ENCODE results near the gene ATP4B.
A peak's percentile ranks its signal among the peaks of the same experiment; 100 is the strongest.
"Not testable (repeated sequence)": the region's sequence is repeated elsewhere in the genome, so short reads cannot be mapped to it uniquely, and the experiment has no call there.

Gene ATP4B

GRCh38 chr13:113623491-113624234, 34.3 kb downstream of the ATP4B start:
- TF ChIP-seq CTCF (IDR thresholded peaks at IDR 0.05; ENCODE audit: insufficient read depth, low read depth, low read length, missing control alignments) = no peak
- H3K4me3 ChIP-seq (ENCODE audit: low read length) = no peak overlapping the region
- DNase-seq (ENCODE audit: low read depth) = no peak

- DNase-seq (ENCODE audit: low read depth) = no peak
- TF ChIP-seq CTCF (IDR thresholded peaks at IDR 0.05; ENCODE audit: insufficient read depth, low read depth, low read length, missing control alignments) = no peak
- H3K4me3 ChIP-seq (ENCODE audit: low read length) = no peak overlapping the region
Measured at GRCh38 chr13:113622791-113623490, 35.1 kb downstream of the ATP4B start.

- DNase-seq (ENCODE audit: low read depth); H3K4me3 ChIP-seq (ENCODE audit: low read length): not testable (repeated sequence)
Measured at GRCh38 chr13:113621986-113622550, 35.9 kb downstream of the ATP4B start.

GRCh38 chr13:113621498-113621897, 36.5 kb downstream of the ATP4B start:
- DNase-seq (ENCODE audit: low read depth); H3K4me3 ChIP-seq (ENCODE audit: low read length): not testable (repeated sequence)
- TF ChIP-seq CTCF (IDR thresholded peaks at IDR 0.05; ENCODE audit: insufficient read depth, low read depth, low read length, missing control alignments) = peak; percentile 25

GRCh38 chr13:113621046-113621445, 37.0 kb downstream of the ATP4B start:
- TF ChIP-seq CTCF (IDR thresholded peaks at IDR 0.05; ENCODE audit: insufficient read depth, low read depth, low read length, missing control alignments) = no peak
- no peak for DNase-seq (ENCODE audit: low read depth)
- no peak overlapping the region for H3K4me3 ChIP-seq (ENCODE audit: low read length)

GRCh38 chr13:113620036-113620796, 37.8 kb downstream of the ATP4B start:
- TF ChIP-seq CTCF (IDR thresholded peaks at IDR 0.05; ENCODE audit: insufficient read depth, low read depth, low read length, missing control alignments) = no peak
- DNase-seq (ENCODE audit: low read depth) = no peak
- H3K4me3 ChIP-seq (ENCODE audit: low read length) = no peak overlapping the region

GRCh38 chr13:113618455-113618854, 39.5 kb downstream of the ATP4B start:
- DNase-seq (ENCODE audit: low read depth) = no peak
- no peak overlapping the region for H3K4me3 ChIP-seq (ENCODE audit: low read length)
- no peak for TF ChIP-seq CTCF (IDR thresholded peaks at IDR 0.05; ENCODE audit: insufficient read depth, low read depth, low read length, missing control alignments)

Data from epithelial cell of esophagus (primary cell).